ENCODE measurements around the gene RBBP8.

Gene RBBP8

DNA sequence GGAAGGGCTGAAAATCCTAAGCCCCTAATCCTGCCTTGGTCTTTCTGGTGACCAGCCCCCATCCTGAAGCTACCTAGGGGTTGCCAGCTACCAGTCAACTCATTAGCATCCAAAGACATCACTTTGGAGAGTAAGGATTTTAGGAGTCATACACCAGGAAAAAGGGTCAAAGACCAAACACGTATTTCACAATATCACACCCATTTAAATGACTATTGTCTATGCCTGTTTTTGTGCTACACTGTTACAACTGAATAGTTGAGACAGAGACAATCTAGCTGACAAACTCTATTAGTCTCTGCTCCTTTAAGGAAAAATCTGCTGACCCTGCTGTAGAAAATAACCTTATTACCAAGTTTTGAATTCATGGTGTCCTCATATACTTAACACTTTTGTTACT, 21.0 kb upstream of the RBBP8 start:
- DNase-seq (ENCODE audit: extremely low read depth, insufficient read length): no peak
- Histone ChIP-seq H3K4me3 (replicated peaks; ENCODE audit: low read depth, low read length) (no peak overlapping the region), H3K36me3 (ENCODE audit: control insufficient read depth, insufficient read depth, low read length) (no peaks in the 10 kb centered on the region), H3K27me3 (replicated peaks; ENCODE audit: control insufficient read depth, insufficient read depth, low read length) (no peaks in the 10 kb centered on the region)
- no peak for TF ChIP-seq CTCF (IDR thresholded peaks at IDR 0.05; ENCODE audit: insufficient read depth, low read length, poor library complexity, severe bottlenecking)

DNA sequence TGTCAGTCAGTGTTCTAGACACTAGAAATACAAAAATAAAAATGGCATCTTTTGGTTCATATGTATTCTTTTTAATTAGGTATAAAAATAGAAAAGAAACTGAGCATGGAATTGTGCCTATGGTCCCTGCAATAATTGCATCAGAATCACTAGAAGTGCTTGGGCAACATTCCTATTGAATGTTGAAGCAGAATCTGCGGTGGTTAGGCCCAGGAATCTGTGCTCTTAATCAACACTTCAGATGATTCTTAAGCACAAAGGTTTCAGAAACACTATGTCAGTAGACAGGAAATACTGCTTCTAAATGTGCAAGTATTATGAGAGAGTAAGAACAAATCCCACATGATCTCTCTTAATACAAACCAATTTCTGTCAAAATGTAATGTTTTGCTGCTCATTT, 20.3 kb upstream of the RBBP8 start:
- Histone ChIP-seq H3K4me3 (replicated peaks; ENCODE audit: low read depth, low read length) (no peak overlapping the region), H3K27me3 (replicated peaks; ENCODE audit: control insufficient read depth, insufficient read depth, low read length) (no peaks in the 10 kb centered on the region), H3K36me3 (ENCODE audit: control insufficient read depth, insufficient read depth, low read length) (no peaks in the 10 kb centered on the region)
- DNase-seq (ENCODE audit: extremely low read depth, insufficient read length): no peak
- no peak for TF ChIP-seq CTCF (IDR thresholded peaks at IDR 0.05; ENCODE audit: insufficient read depth, low read length, poor library complexity, severe bottlenecking)

GRCh38 chr18:22913861-22914260, 19.3 kb upstream of the RBBP8 start:
- no peak overlapping the region for H3K4me3 ChIP-seq (replicated peaks; ENCODE audit: low read depth, low read length)
- no peak for TF ChIP-seq CTCF (IDR thresholded peaks at IDR 0.05; ENCODE audit: insufficient read depth, low read length, poor library complexity, severe bottlenecking)
- no peak for DNase-seq (ENCODE audit: extremely low read depth, insufficient read length)
- H3K36me3 ChIP-seq (ENCODE audit: control insufficient read depth, insufficient read depth, low read length): no peaks in the 10 kb centered on the region
- H3K27me3 ChIP-seq (replicated peaks; ENCODE audit: control insufficient read depth, insufficient read depth, low read length): no peaks in the 10 kb centered on the region

- no peaks in the 10 kb centered on the region for H3K27me3 ChIP-seq (replicated peaks; ENCODE audit: control insufficient read depth, insufficient read depth, low read length)
- H3K36me3 ChIP-seq (ENCODE audit: control insufficient read depth, insufficient read depth, low read length): no peaks in the 10 kb centered on the region
- no peak for DNase-seq (ENCODE audit: extremely low read depth, insufficient read length)
- no peak for TF ChIP-seq CTCF (IDR thresholded peaks at IDR 0.05; ENCODE audit: insufficient read depth, low read length, poor library complexity, severe bottlenecking)
- no peak overlapping the region for H3K4me3 ChIP-seq (replicated peaks; ENCODE audit: low read depth, low read length)
These were observed 18.5 kb upstream of the RBBP8 start for GRCh38 chr18:22914633-22915032.

- Histone ChIP-seq H3K4me3 (replicated peaks; ENCODE audit: low read depth, low read length) (no peak overlapping the region), H3K27me3 (replicated peaks; ENCODE audit: control insufficient read depth, insufficient read depth, low read length) (no peaks in the 10 kb centered on the region), H3K36me3 (ENCODE audit: control insufficient read depth, insufficient read depth, low read length) (no peaks in the 10 kb centered on the region)
- no peak for TF ChIP-seq CTCF (IDR thresholded peaks at IDR 0.05; ENCODE audit: insufficient read depth, low read length, poor library complexity, severe bottlenecking)
- no peak for DNase-seq (ENCODE audit: extremely low read depth, insufficient read length)
These were observed 17.8 kb upstream of the RBBP8 start for GRCh38 chr18:22915337-22915736.

GRCh38 chr18:22921772-22922171, 11.4 kb upstream of the RBBP8 start:
- TF ChIP-seq CTCF (IDR thresholded peaks at IDR 0.05; ENCODE audit: insufficient read depth, low read length, poor library complexity, severe bottlenecking): no peak
- Histone ChIP-seq H3K27me3 (replicated peaks; ENCODE audit: control insufficient read depth, insufficient read depth, low read length) (no peaks in the 10 kb centered on the region), H3K36me3 (ENCODE audit: control insufficient read depth, insufficient read depth, low read length) (no peaks in the 10 kb centered on the region), H3K4me3 (replicated peaks; ENCODE audit: low read depth, low read length) (no peak overlapping the region)
- no peak for DNase-seq (ENCODE audit: extremely low read depth, insufficient read length)

Measured in GM06990 (cell line).